ENCODE measurements around the gene PFKP.

The PFKP gene

GRCh38 chr10:3113343-3113720 is 46.0 kb downstream of the PFKP start:
- DNase-seq (ENCODE audit: low read depth in 2 of 3, low spot score in 2 of 3) = no peak

GRCh38 chr10:3115685-3116084 is 48.3 kb downstream of the PFKP start:
- DNase-seq (ENCODE audit: low read depth in 2 of 3, low spot score in 2 of 3) = no peak

- DNase-seq (ENCODE audit: low read depth in 2 of 3, low spot score in 2 of 3) = no peak
These were observed 49.3 kb downstream of the PFKP start for GRCh38 chr10:3116508-3117100.

GRCh38 chr10:3117486-3117885 is 50.1 kb downstream of the PFKP start:
- DNase-seq (ENCODE audit: low read depth in 2 of 3, low spot score in 2 of 3) = no peak

- DNase-seq (ENCODE audit: low read depth in 2 of 3, low spot score in 2 of 3) = no peak
These were observed 51.3 kb downstream of the PFKP start for GRCh38 chr10:3118641-3119091.

- DNase-seq (ENCODE audit: low read depth in 2 of 3, low spot score in 2 of 3) = no peak
These were observed 52.6 kb downstream of the PFKP start for GRCh38 chr10:3119796-3120459.

GRCh38 chr10:3122034-3122433 is 54.7 kb downstream of the PFKP start:
- DNase-seq (ENCODE audit: low read depth in 2 of 3, low spot score in 2 of 3) = no peak

GRCh38 chr10:3122486-3123205 is 55.3 kb downstream of the PFKP start:
- no peak for DNase-seq (ENCODE audit: low read depth in 2 of 3, low spot score in 2 of 3)

GRCh38 chr10:3123571-3124411 is 56.4 kb downstream of the PFKP start:
- no peak for DNase-seq (ENCODE audit: low read depth in 2 of 3, low spot score in 2 of 3)

GRCh38 chr10:3124412-3125175 is 57.2 kb downstream of the PFKP start:
- no peak for DNase-seq (ENCODE audit: low read depth in 2 of 3, low spot score in 2 of 3)

GRCh38 chr10:3125527-3126170 is 58.3 kb downstream of the PFKP start:
- DNase-seq (ENCODE audit: low read depth in 2 of 3, low spot score in 2 of 3) = no peak

- no peak for DNase-seq (ENCODE audit: low read depth in 2 of 3, low spot score in 2 of 3)
These were observed 58.9 kb downstream of the PFKP start for GRCh38 chr10:3126249-3126648.

GRCh38 chr10:3126741-3127346 is 59.5 kb downstream of the PFKP start:
- DNase-seq (ENCODE audit: low read depth in 2 of 3, low spot score in 2 of 3) = no peak

GRCh38 chr10:3127921-3128320 is 60.6 kb downstream of the PFKP start:
- DNase-seq (ENCODE audit: low read depth in 2 of 3, low spot score in 2 of 3) = no peak

GRCh38 chr10:3128379-3129130 is 61.2 kb downstream of the PFKP start:
- DNase-seq (ENCODE audit: low read depth in 2 of 3, low spot score in 2 of 3) = no peak

GRCh38 chr10:3129581-3130340 is 62.4 kb downstream of the PFKP start:
- no peak for DNase-seq (ENCODE audit: low read depth in 2 of 3, low spot score in 2 of 3)

- no peak for DNase-seq (ENCODE audit: low read depth in 2 of 3, low spot score in 2 of 3)
These were observed 63.8 kb downstream of the PFKP start for GRCh38 chr10:3131098-3131497.

Data from activated CD8-positive, alpha-beta memory T cell treated with anti-CD3 and anti-CD28 coated beads for 48 hours (primary cell).